GM12878 (cell line): ENCODE data around the gene MSI2. TPM values are rescaled to one million over a fixed set of nuclear protein-coding genes. Genes with fewer than 3 reads are reported as not detected.

ENCODE experiments used
- ATAC-seq: fragments of 200-7000 bp; cut with Tn5 transposase; 3 replicates; pipeline ENCODE4 v1.9.1; 2020; ENCODE audit warnings: mild to moderate bottlenecking, moderate library complexity
- BruUV-seq: library from RNA; stranded (reverse); fragments of 400-500 nt; replicated peaks from 2 replicates; lab custom pipeline; 2021; lab: Mats Ljungman, UMichigan
- CTCF ChIA-PET: fragments of 300-600 bp; sonication (Branson Sonifier 250); formaldehyde crosslinking; extraction: SDS; loops from one replicate; lab custom pipeline; 2021; ENCODE audit warnings: inconsistent platforms; lab: Yijun Ruan, JAX
- POLR2A ChIA-PET: fragments of 350-600 bp; formaldehyde crosslinking; extraction: SDS; loops from one replicate; lab custom pipeline; 2021; ENCODE audit warnings: inconsistent platforms; lab: Charles Lee
- RAD21 ChIA-PET: fragments of 300-600 bp; sonication (Branson Sonifier 250); formaldehyde crosslinking; loops from one replicate; lab custom pipeline; 2023; ENCODE audit warnings: antibody characterized with exemption; ENCODE audit not compliant: unreplicated experiment; lab: Charles Lee
- SMC1A ChIA-PET: fragments of 300-600 bp; sonication (Branson Sonifier 250); formaldehyde crosslinking; loops from one replicate; lab custom pipeline; 2023; ENCODE audit not compliant: unreplicated experiment, uncharacterized antibody; lab: Charles Lee
- DNase-seq: peaks from one replicate; pipeline ENCODE4 v3.0.0-alpha.2; 2011; ENCODE audit warnings: low read depth, low spot score
- FAIRE-seq: peaks from 3 replicates; lab custom pipeline; 2011; peaks lifted over from hg19 to GRCh38; lab: Jason Lieb, UNC
- H2AFZ ChIP-seq: 2 replicates; pipeline ENCODE4 v1.6.0; 2011; ENCODE audit warnings: low read depth, low read length, control low read depth; ENCODE audit not compliant: control insufficient read depth
- H3K27ac ChIP-seq: 2 replicates; pipeline ENCODE4 v1.5.1; 2011; ENCODE audit warnings: control low read depth; ENCODE audit not compliant: control insufficient read depth, insufficient read depth
- H3K27me3 ChIP-seq, 2 experiments: replicated peaks in 1 of 2; 2 replicates each; pipeline versions ENCODE4 v1.6.0 to v1.6.1; 2011; ENCODE audit warnings: low read length in 1 of 2; ENCODE audit not compliant: control insufficient read depth in 2 of 2, insufficient read depth in 2 of 2
- H3K36me3 ChIP-seq, 2 experiments: 2 replicates each; pipeline ENCODE4 v1.5.1; 2011; ENCODE audit warnings: low read length in 1 of 2; ENCODE audit not compliant: control insufficient read depth in 2 of 2, insufficient read depth in 2 of 2
- H3K4me1 ChIP-seq: 2 replicates; pipeline ENCODE4 v1.6.1; 2011; ENCODE audit warnings: mild to moderate bottlenecking, low read length, moderate library complexity, mixed read lengths; ENCODE audit not compliant: control insufficient read depth, insufficient read depth
- H3K4me2 ChIP-seq: 2 replicates; pipeline ENCODE4 v1.6.0; 2011; ENCODE audit warnings: control low read depth; ENCODE audit not compliant: control insufficient read depth, insufficient read depth
- H3K4me3 ChIP-seq: fragments of 200-600 bp; sonication (generic); 2 replicates; pipeline ENCODE4 v1.5.1; 2016
- H3K79me2 ChIP-seq: 2 replicates; pipeline ENCODE4 v1.6.0; 2011; ENCODE audit warnings: low read length; ENCODE audit not compliant: control insufficient read depth, insufficient read depth
- H3K9ac ChIP-seq: 2 replicates; pipeline ENCODE4 v1.8.0; 2011; ENCODE audit warnings: low read length, control low read depth, mixed read lengths; ENCODE audit not compliant: control insufficient read depth, insufficient read depth
- H3K9me3 ChIP-seq: replicated peaks from 3 replicates; pipeline ENCODE4 v1.5.1; 2011; ENCODE audit warnings: mild to moderate bottlenecking, low read length; ENCODE audit not compliant: control insufficient read depth, insufficient read depth
- H4K20me1 ChIP-seq: 2 replicates; pipeline ENCODE4 v1.6.0; 2011; ENCODE audit not compliant: control insufficient read depth, insufficient read depth
- BMI1 ChIP-seq: fragments of 450-650 bp; IDR thresholded peaks from 2 replicates; pipeline ENCODE4 v1.6.1; 2016; ENCODE audit warnings: mild to moderate bottlenecking, moderate library complexity, borderline replicate concordance
- EP300 ChIP-seq, 2 experiments: fragments of 150-350 bp in 1 of 2; IDR thresholded peaks; 2 replicates each; pipeline ENCODE4 v1.6.1; 2011 to 2012; ENCODE audit warnings: low read depth in 2 of 2, low read length in 2 of 2, borderline replicate concordance in 1 of 2, improper control_type of control experiment in 1 of 2, inconsistent platforms in 1 of 2; ENCODE audit not compliant: control insufficient read depth in 1 of 2
- EZH2 ChIP-seq: IDR thresholded peaks from 2 replicates; pipeline ENCODE4 v1.6.1; 2012; ENCODE audit warnings: low read depth, mild to moderate bottlenecking, control low read depth, inconsistent platforms, low read length, borderline replicate concordance; ENCODE audit not compliant: control insufficient read depth
- IKZF2 ChIP-seq, 2 experiments: fragments of 450-650 bp; IDR thresholded peaks; 2 replicates each; pipeline ENCODE4 v1.6.1; 2017; ENCODE audit warnings: mild to moderate bottlenecking in 2 of 2, moderate library complexity in 2 of 2
- MEF2B ChIP-seq: fragments of 450-650 bp; IDR thresholded peaks from 2 replicates; pipeline ENCODE4 v1.6.1; 2018; ENCODE audit warnings: mild to moderate bottlenecking, moderate library complexity; ENCODE audit not compliant: partially characterized antibody, poor library complexity, severe bottlenecking
- STAT3 ChIP-seq: IDR thresholded peaks from 2 replicates; pipeline ENCODE4 v1.6.1; 2011; ENCODE audit warnings: low read depth, low read length, improper control_type of control experiment
- YY1 ChIP-seq: IDR thresholded peaks from 2 replicates; pipeline ENCODE4 v1.6.1; 2011; ENCODE audit warnings: low read depth, mild to moderate bottlenecking, low read length
- ZNF24 ChIP-seq: fragments of 450-650 bp; IDR thresholded peaks from 2 replicates; pipeline ENCODE4 v1.6.1; 2017; ENCODE audit warnings: antibody characterized with exemption, mild to moderate bottlenecking
- WGBS: methylation state at CpG from one replicate; pipeline ENCODE4 v1.1.6; 2016; ENCODE audit warnings: low lambda C conversion rate; ENCODE audit not compliant: insufficient replicate concordance, insufficient coverage; ENCODE audit errors: missing lambda C conversion rate; 5-methylcytosine and 5-hydroxymethylcytosine counted together
- in situ Hi-C: fragments of 300-500 bp; cut with MboI; formaldehyde crosslinking; loops from 9 replicates; pipeline ENCODE4 v1.14.3; 2018; ENCODE audit warnings: mixed read lengths
- intact Hi-C: fragments of 100-400 bp; cut with micrococcal nuclease; formaldehyde crosslinking; loops from one replicate; pipeline ENCODE4 v1.14.2; 2022; ENCODE audit not compliant: unreplicated experiment
- polyA plus RNA-seq, 11 experiments: library from polyadenylated mRNA; depleted of rRNA in 4 of 11; unstranded in 6 of 11; stranded (reverse) in 5 of 11; fragments of >200 nt; fragmentation: Nextera tagmentation in 4 of 11; fragmentation: Illumina TruSeq in 1 of 11; extraction: Ambion mirVana in 4 of 11; extraction: Trizol in 1 of 11; gene quantifications; 1 replicate in 1 of 11; 2 replicates in 10 of 11; pipeline versions ENCODE4 v1.2.1 to v1.2.3, GENCODE V29; 2011 to 2016; ENCODE audit warnings: inconsistent platforms in 2 of 11, missing spikeins in 2 of 11, low read depth in 1 of 11
- total RNA-seq, 4 experiments: library from RNA; depleted of rRNA in 3 of 4; stranded (reverse); fragments of >200 nt in 3 of 4; fragmentation: Illumina TruSeq in 1 of 4; extraction: Trizol in 1 of 4; gene quantifications; 2 replicates each; pipeline versions ENCODE4 v1.2.1 to v1.2.3, GENCODE V29; 2013 to 2021
- TF ChIP-seq, protein P1 (sequence below): fragments of 450-650 bp; IDR thresholded peaks from 2 replicates; pipeline ENCODE4 v1.6.1; 2017; ENCODE audit warnings: mild to moderate bottlenecking, low read depth, inconsistent platforms; ENCODE audit not compliant: poor library complexity, severe bottlenecking
- TF ChIP-seq, protein P2 (sequence below): fragments of 450-650 bp; IDR thresholded peaks from 2 replicates; pipeline ENCODE4 v1.6.1; 2017; ENCODE audit warnings: low read depth, mild to moderate bottlenecking, moderate library complexity
- TF ChIP-seq, protein P3 (sequence below): fragments of 150-350 bp; IDR thresholded peaks from 2 replicates; pipeline ENCODE4 v1.6.1; 2014; ENCODE audit warnings: mild to moderate bottlenecking, low read depth, low read length
- TF ChIP-seq, protein P4 (sequence below): fragments of 450-650 bp; formaldehyde crosslinking; IDR thresholded peaks from 2 replicates; pipeline ENCODE4 v1.4.0; 2022; ENCODE audit warnings: mild to moderate bottlenecking, moderate library complexity

The MSI2 gene
- total and polyA plus RNA-seq, 10 of the 15 experiments (the other 5 are each of a cell fraction or from before 2014, with no cell fraction given), result 6.1 to 76.1 (median 42.0) TPM

DNA sequence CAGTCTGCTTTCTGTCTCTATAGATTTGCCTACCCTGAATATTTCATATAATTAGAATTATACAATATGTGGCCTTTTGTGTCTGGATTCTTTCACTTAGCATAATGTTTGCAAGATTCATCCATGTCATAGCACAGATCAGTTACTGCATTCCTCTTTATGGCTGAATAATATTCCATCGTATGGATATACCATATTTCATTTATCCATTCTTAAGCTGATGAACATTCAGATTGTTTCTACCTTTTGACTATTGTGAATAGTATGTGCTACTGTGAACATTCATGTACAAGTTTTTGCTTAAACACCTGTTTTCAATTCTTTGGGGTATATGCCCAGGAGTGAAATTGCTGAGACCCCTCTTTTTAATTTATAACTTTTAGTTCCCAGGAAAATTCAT, 49.4 kb upstream of the MSI2 start:
- ChIA-PET SMC1A (interaction anchor here (0.9 to 1.4 kb wide), 3 partner anchors 37 to 135 kb away, joined by 3 to 4 read pairs (median 4); no protein-coding TSS in a partner anchor), RAD21 (no interaction called here), POLR2A (no interaction called here), CTCF (interaction anchor here (0.6 to 1.1 kb wide), 2 partner anchors 36 to 533 kb away, joined by 3 read pairs; no protein-coding TSS in a partner anchor)
- Histone ChIP-seq H3K79me2 (no peaks in the 10 kb centered on the region), H3K4me1 (no peaks in the 10 kb centered on the region), H3K9me3 (no peaks in the 10 kb centered on the region; the same call in 2 of the 3 replicates), H3K4me3 (no peak overlapping the region), H3K27me3 (no peaks in the 10 kb centered on the region; a peak in 1 of 4 replicates), H2AFZ (no peak overlapping the region), H3K4me2 (no peak overlapping the region), H3K9ac (no peak overlapping the region), H3K27ac (no peak overlapping the region), H3K36me3 (no peaks in the 10 kb centered on the region), H4K20me1 (no peaks in the 10 kb centered on the region)
- DNase-seq, result no peak
- BruUV-seq, result no TSS peak
- intact Hi-C loops, result no loop called here
- WGBS, result 5% methylated on average over 1 of the region's 1 CpG
- no peak for ATAC-seq
- no peak for FAIRE-seq
- in situ Hi-C loops, result no loop called here
- TF ChIP-seq IKZF2 (IDR thresholded peaks at IDR 0.05) (no peak), YY1 (no peak), EZH2 (no peak), STAT3 (no peak), ZNF24 (no peak), BMI1 (no peak), EP300 (IDR thresholded peaks at IDR 0.05; ENCODE audit: borderline replicate concordance in 1 of 2, control insufficient read depth in 1 of 2, low read depth in 2 of 2, low read length in 2 of 2) (no peak), MEF2B (no peak)
- TF ChIP-seq, protein P1, sequence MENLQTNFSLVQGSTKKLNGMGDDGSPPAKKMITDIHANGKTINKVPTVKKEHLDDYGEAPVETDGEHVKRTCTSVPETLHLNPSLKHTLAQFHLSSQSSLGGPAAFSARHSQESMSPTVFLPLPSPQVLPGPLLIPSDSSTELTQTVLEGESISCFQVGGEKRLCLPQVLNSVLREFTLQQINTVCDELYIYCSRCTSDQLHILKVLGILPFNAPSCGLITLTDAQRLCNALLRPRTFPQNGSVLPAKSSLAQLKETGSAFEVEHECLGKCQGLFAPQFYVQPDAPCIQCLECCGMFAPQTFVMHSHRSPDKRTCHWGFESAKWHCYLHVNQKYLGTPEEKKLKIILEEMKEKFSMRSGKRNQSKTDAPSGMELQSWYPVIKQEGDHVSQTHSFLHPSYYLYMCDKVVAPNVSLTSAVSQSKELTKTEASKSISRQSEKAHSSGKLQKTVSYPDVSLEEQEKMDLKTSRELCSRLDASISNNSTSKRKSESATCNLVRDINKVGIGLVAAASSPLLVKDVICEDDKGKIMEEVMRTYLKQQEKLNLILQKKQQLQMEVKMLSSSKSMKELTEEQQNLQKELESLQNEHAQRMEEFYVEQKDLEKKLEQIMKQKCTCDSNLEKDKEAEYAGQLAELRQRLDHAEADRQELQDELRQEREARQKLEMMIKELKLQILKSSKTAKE, result no peak
- TF ChIP-seq, protein P2, sequence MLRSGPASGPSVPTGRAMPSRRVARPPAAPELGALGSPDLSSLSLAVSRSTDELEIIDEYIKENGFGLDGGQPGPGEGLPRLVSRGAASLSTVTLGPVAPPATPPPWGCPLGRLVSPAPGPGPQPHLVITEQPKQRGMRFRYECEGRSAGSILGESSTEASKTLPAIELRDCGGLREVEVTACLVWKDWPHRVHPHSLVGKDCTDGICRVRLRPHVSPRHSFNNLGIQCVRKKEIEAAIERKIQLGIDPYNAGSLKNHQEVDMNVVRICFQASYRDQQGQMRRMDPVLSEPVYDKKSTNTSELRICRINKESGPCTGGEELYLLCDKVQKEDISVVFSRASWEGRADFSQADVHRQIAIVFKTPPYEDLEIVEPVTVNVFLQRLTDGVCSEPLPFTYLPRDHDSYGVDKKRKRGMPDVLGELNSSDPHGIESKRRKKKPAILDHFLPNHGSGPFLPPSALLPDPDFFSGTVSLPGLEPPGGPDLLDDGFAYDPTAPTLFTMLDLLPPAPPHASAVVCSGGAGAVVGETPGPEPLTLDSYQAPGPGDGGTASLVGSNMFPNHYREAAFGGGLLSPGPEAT, result no peak
- TF ChIP-seq, protein P3, sequence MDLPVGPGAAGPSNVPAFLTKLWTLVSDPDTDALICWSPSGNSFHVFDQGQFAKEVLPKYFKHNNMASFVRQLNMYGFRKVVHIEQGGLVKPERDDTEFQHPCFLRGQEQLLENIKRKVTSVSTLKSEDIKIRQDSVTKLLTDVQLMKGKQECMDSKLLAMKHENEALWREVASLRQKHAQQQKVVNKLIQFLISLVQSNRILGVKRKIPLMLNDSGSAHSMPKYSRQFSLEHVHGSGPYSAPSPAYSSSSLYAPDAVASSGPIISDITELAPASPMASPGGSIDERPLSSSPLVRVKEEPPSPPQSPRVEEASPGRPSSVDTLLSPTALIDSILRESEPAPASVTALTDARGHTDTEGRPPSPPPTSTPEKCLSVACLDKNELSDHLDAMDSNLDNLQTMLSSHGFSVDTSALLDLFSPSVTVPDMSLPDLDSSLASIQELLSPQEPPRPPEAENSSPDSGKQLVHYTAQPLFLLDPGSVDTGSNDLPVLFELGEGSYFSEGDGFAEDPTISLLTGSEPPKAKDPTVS, result no peak
- TF ChIP-seq, protein P4, sequence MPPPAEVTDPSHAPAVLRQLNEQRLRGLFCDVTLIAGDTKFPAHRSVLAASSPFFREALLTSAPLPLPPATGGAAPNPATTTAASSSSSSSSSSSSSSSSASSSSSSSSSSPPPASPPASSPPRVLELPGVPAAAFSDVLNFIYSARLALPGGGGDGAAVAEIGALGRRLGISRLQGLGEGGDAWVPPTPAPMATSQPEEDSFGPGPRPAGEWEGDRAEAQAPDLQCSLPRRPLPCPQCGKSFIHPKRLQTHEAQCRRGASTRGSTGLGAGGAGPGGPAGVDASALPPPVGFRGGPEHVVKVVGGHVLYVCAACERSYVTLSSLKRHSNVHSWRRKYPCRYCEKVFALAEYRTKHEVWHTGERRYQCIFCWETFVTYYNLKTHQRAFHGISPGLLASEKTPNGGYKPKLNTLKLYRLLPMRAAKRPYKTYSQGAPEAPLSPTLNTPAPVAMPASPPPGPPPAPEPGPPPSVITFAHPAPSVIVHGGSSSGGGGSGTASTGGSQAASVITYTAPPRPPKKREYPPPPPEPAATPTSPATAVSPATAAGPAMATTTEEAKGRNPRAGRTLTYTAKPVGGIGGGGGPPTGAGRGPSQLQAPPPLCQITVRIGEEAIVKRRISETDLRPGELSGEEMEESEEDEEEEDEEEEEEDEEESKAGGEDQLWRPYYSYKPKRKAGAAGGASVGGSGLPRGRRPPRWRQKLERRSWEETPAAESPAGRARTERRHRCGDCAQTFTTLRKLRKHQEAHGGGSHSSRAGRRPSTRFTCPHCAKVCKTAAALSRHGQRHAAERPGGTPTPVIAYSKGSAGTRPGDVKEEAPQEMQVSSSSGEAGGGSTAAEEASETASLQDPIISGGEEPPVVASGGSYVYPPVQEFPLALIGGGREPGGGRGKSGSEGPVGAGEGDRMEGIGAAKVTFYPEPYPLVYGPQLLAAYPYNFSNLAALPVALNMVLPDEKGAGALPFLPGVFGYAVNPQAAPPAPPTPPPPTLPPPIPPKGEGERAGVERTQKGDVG (CRISPR knock-in tag), result no peak
